SK-N-MC (cell line): Measurements from ENCODE around the gene PLTP.

ENCODE experiments used
- EZH2 ChIP-seq: fragments of 200-600 bp; sonication (generic); IDR thresholded peaks from one replicate; pipeline ENCODE4 v1.6.1; 2017; ENCODE audit warnings: antibody characterized with exemption
- POLR2AphosphoS5 ChIP-seq: IDR thresholded peaks from 2 replicates; pipeline ENCODE4 v1.6.1; 2012; ENCODE audit warnings: mild to moderate bottlenecking, low read depth, low read length, borderline replicate concordance

DNA sequence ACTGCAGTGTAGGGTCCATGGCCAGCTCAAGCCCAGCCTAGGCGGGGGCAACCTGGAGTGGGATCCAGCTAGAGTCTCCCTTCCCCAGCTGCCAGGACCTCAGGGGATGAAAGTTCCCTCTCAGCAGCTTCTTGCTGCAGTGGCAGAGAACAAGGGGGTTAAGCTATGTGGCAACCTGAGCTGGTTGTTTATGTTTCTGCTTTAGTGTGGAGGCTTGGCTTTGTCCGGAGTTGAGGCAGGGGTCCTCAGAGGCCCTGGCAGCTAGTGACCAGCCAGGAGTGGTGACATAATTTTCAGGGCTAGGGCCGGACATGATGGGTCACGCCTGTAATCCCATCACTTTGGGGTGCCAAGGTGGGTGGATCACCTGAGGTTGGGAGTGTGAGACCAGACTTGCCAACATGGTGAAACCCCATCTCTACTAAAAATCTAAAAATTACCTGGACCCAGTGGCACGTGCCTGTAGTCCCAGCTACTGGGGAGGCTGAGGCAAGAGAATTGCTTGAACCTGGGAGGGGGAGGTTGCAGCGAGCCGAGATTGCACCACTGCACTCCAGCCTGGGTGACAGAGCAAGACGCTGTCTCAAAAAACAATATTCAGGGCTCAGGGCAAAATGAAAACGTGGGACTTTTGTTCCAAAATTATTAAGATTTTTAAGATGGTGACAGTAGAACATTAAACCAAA, 14.0 kb upstream of the PLTP start:
- TF ChIP-seq POLR2AphosphoS5 (no peak), EZH2 (no peak)
